NCI-H748 treated with DMSO at 0.1 percent for 48 hours (cell line): Measurements from ENCODE around the gene ABR.
A peak's percentile ranks its signal among the peaks of the same experiment; 100 is the strongest.
"Not testable (repeated sequence)": the region's sequence is repeated elsewhere in the genome, so short reads cannot be mapped to it uniquely, and the experiment has no call there.

Experiments
- DNase-seq: peaks from one replicate; lab custom pipeline; 2025; lab: John Stamatoyannopoulos, UW

Gene ABR

GRCh38 chr17:1008008-1008761, 171.6 kb downstream of the ABR start:
- DNase-seq = no peak

GRCh38 chr17:1007310-1008007, 172.3 kb downstream of the ABR start:
- no peak for DNase-seq

GRCh38 chr17:1006054-1006453, 173.7 kb downstream of the ABR start:
- no peak for DNase-seq

GRCh38 chr17:1005361-1005946, 174.3 kb downstream of the ABR start:
- DNase-seq = peak; percentile 11

DNA sequence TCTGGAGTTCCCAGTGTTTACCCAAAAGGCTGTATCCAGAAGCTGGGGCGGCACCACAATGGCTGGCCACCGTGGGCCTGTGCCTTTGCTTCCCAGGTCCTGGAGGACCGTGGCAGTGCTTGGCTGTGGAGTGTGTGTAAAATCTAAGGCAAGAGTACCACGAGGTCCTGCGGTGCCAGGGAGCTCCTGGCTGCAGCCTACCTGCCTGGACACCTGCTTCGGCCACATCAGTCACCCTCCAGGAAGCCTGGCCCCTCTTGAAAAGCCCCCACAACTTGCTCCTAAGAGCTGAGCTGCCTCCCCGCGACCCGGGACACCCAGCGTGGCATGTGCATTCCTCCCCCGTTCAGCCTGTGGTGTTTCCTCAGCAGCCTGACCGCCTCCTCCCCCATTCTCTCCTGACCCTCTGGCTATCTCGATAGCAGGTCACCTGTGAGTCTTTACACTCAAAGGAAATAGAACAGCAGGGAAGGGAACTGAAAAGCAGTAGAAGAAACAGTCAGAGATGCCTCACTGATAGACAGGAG, 174.9 kb downstream of the ABR start:
- DNase-seq = no peak

- no peak for DNase-seq
Observed at GRCh38 chr17:1003972-1004768, 175.6 kb downstream of the ABR start.

DNA sequence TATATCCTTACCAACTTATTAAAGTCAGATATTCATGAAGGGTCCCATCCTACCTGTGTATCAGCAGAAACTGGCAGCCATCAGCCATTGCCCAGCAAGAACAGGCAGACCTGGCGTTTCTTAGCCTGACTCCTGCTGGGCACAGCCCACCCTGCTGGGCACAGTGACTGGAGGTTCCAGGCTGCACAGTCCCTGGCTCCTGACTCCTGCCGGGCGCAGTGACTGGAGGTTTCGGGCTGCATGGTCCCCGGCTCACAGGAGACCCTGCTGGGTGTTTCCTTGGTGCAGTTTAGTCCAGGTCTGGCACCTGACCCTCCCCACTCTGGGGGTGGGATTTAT, 176.2 kb downstream of the ABR start:
- no peak for DNase-seq

- DNase-seq = no peak
Observed at GRCh38 chr17:1002771-1003555, 176.8 kb downstream of the ABR start.

GRCh38 chr17:1002412-1002753, 177.4 kb downstream of the ABR start:
- DNase-seq = no peak

DNA sequence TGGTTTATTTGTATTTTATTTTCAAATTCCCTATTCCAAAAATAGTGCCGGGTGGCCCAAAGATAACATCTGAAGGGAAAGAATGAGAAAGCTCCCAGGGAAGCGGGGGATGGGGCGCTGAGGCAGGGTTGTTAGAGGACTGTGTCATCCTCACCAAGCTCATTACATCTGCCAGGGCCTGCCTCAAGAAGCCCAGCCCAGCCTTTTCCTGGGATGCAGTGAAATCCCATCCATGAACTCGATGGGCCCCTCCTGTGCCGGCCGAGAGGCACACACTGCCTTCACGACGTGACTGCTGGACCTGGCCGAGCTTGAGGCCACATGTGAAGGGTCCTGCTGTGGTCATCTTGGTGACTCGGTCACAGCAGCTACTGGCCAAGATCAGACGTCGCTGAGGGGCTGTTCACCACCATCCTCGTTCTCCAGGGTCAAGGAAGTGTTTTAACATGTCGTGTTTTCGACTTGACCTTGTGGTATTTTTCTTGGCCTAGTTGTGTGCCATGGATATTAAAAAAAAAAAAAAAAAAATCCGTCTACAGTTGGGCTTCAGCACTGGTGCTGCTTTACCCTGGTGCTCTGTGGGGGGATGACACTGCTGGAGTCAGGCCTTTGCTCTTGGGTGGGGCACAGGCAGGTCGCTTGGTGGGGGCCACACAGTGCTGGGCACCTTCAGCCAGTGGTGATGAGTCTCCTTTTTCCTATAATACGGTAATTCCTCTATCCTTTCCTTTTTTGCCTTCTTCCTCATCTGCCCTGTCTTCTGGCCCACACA, 178.0 kb downstream of the ABR start:
- DNase-seq = no peak

DNA sequence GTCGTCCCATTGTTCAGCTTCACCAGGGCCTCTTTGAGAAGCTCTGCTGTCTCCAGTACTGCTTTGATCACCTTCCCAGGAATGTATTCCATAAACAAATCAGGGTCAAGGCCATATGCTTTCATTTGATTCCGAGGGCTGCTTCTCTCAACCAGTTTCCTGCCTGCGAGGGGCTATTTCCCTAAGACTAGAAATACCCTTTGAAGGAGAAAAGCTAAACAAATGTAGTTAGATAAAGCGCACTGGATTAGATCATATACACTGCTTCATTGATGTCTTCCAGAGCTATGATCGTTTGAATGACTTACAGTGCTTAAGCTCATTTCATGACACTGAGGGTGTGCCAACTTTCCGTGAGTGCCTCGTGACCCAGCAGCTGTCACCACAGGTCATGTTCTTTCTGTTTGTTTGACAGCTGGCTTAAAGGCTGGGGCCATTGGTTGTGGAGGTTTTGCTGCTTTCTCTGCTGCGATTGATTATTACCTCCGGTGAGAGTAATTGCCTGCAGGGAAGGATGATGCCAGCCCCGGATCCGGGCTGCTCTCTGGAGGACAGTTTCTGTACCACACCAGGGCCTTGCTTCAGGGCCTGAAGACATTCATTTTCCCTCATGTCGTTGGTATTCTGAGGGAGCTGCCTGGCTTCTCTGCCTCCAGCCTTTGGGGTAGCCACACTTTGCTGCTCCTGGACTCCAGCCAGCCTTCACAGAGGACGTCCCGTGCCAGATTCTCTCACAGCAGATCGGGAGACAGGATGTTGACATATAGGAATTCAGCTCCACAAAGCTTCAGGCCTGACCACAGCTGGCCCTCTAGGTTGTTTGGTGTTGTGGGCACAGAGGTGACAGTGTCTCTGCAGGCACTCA, 179.0 kb downstream of the ABR start:
- DNase-seq = no peak

- no peak for DNase-seq
Observed at GRCh38 chr17:998111-998510, 181.7 kb downstream of the ABR start.

DNA sequence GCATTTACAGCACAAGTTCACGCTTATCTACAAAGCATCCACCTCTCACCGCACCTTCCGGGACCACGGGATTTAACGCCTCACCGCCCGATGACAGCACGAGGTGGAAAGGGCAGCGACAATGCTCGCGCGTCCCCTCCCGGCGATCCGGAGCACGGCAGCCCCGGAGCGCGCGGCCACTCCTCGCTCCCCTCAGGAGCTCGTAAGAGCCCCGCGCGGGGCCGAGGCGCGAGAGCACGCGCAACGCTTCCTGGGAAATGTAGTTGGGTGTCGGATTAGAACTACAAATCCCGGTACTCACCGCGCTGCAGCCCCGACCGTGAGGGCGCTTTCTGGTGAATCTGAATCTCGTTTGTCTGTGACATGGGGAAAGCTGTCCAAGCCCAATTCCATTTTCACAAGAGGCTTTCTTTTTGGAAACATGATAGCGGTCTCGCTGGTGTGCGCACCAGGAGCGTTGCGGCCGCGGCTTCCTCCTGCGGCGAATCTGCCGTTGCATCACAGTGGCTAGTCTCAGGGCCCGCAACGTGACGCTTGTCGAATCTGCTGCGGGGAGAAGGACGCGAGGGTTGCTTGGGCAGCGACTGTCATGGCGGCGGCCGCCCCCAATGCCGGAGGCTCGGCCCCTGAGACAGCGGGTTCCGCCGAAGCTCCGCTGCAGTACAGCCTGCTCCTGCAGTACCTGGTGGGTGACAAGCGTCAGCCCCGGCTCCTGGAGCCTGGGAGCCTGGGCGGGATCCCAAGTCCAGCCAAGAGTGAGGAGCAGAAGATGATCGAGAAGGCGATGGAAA, 183.0 kb downstream of the ABR start, which contains the start of gene TIMM22:
Gene TIMM22 (plus strand): TSS at position 576 of the 791 bp plus-strand sequence. CDS start 14 bp downstream, at position 590.
- DNase-seq = peak; percentile 98

DNA sequence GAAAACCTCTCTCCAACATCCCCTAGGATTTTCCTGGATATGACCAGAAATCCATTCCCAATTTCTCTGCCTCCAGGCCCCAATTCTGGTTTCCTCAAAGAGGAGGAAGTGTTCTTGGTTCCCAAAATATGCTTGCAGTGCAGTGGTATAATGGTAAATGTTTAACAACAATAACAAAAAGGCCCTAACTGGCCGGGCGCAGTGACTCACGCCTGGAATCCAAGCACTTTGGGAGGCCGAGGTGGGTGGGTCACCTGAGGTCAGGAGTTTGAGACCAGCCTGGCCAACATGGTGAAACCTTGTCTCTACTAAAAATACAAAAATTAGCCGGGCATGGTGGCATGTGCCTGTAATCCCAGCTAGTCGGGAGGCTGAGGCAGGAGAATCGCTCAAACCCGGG, 184.5 kb downstream of the ABR start:
- DNase-seq = not testable (repeated sequence)

GRCh38 chr17:992933-993332, 186.8 kb downstream of the ABR start:
- no peak for DNase-seq

- DNase-seq = no peak
Observed at GRCh38 chr17:988561-988960, 191.2 kb downstream of the ABR start.

DNA sequence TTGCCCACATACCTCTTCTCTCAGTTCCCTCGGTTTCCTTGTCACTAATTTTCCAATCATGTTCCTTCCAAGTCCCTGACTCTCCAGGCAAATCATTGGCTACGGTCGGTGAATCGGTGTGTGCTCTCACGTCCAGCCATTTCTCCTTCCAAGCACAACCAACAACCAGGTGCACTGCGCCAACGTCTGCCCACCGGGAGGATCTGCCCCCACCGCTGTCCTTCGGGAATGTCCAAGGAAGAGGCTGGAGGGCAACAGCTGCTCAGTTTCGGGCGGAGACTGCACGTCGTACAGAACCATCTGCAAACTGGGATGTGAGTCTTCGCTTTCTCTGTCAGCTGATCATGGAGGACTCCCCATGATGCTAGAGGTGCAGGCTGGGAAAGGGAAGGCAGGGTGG, 191.8 kb downstream of the ABR start:
- no peak for DNase-seq

DNA sequence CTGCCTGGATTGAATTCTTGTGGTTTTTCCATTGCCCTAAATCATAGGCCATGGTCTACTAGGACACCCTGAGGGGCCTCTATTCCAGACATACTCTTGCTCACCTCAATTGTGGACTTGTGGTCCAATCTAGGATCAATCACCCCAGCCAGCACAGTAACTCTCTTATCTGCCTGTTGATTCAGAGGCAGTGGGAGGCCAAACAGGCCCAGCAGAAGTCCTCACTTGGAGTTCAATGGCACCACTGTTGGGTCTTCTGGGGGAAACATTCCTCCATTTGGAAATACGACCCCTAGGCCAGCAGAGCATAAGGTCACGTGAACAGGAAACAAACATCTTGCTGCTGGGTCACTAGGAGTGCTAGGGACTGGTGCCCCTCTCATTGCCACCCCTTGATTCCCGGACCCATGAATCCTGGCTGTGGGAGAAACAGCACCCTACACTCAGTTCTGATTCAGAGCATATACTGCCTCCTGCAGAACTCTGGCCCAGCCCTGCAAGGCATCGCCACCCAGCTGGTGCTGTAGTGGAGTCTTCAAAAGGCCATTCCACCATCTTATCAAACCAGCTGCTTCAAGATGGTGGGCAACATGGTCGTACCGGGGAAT, 193.4 kb downstream of the ABR start:
- no peak for DNase-seq
